Renal cortex interstitium (tissue), 11 donors: ENCODE results near the gene CYP27A1. TPM values are rescaled to one million over a fixed set of nuclear protein-coding genes. Genes with fewer than 3 reads are reported as not detected.
A peak's percentile ranks its signal among the peaks of the same experiment; 100 is the strongest.
"Not testable (repeated sequence)": the region's sequence is repeated elsewhere in the genome, so short reads cannot be mapped to it uniquely, and the experiment has no call there.

Source experiments
- DNase-seq, 11 donors: peaks; one replicate each; pipeline ENCODE4 v3.0.0-alpha.2; 2013; ENCODE audit warnings: low read depth in 9 of 11, low spot score in 4 of 11; ENCODE audit errors: extremely low read depth in 1 of 11
- polyA plus RNA-seq, 3 donors: library from polyadenylated mRNA; unstranded; fragments of 120-200 nt; gene quantifications; one replicate each; pipeline ENCODE4 v1.2.1, GENCODE V29; 2013; ENCODE audit not compliant: insufficient read length in 3 of 3

CYP27A1 gene
- polyA plus RNA-seq, 3 donors: 42.8 to 61.9 (median 49.1) TPM

DNA sequence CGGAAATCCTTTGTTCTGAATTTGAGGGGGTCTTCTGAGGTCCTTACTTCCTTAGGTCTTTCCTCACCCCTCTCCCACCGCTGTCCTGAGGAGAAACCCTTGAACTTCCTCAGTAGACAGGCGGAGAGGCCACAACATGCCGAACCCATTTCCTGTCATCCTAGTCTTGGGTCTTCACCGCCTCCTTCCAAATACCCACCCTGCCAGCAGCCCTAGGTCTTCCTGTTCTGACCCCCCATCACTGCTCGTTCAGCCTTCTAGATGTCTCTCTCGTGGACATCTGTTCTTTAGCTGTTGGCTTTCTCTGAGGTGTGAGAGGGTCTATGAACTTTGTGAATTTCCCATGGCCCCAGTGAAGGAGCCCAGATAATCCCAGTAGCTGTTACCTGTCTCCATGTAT lies 27.2 kb upstream of the CYP27A1 start:
- DNase-seq: no peak

- no peak for DNase-seq
Observed at GRCh38 chr2:218755198-218755566, 26.8 kb upstream of the CYP27A1 start.

GRCh38 chr2:218755567-218756404 lies 26.2 kb upstream of the CYP27A1 start:
- no peak for DNase-seq

DNA sequence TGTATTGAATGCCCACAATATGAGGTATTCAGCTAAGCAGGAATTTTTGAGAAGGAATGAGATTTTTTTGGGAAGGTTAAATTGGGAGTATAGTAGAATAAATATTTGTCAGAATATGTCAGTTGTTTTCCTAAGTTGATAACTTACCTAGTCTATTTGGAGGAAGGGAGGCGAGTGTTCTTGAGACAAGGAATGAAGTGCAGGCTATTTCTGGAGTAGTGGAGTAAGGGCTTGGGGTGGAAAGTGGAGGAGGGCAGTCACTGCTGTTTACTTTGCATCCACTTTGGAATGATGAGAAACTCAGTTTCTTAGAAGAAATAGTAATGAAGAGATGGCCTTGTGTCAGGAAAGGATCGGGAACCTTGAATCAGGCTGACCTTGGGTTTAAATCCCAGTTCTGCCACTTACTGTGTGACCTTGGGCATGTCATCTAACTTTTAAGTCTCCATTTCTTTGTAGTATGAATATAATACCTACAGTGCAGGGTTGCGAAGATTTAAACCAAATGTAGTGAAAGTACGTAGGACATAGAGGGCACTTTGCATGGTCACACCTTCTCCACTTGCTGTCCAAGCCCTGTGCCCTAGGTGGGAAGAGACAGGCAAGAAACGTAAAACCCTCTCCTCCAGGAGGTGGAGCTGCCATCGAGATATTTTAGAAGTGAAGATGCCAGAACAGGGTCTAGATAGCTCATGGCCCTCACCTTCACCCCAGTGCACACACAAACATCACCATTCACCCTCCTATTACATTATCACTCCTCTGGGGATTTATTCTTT lies 25.2 kb upstream of the CYP27A1 start:
- no peak for DNase-seq

GRCh38 chr2:218761795-218762194 lies 20.2 kb upstream of the CYP27A1 start:
- DNase-seq: no peak

DNA sequence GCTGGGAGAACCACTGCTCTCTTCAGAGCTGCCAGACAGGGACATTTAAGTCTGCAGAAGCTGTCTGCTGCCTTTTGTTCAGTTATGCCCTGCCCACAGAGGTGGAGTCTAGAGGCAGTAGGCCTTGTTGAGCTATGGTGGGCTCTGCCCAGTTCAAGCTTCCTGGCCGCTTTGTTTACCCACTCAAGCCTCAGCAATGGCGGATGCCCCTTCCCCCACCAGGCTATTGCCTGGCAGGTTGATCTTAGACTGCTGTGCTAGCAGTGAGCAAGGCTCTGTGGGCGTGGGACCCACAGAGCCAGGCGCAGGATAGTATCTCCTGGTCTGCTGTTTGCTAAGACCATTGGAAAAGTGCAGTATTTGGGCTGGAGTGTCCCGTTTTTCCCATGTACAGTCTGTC lies 9.2 kb upstream of the CYP27A1 start:
- not testable (repeated sequence) for DNase-seq

DNA sequence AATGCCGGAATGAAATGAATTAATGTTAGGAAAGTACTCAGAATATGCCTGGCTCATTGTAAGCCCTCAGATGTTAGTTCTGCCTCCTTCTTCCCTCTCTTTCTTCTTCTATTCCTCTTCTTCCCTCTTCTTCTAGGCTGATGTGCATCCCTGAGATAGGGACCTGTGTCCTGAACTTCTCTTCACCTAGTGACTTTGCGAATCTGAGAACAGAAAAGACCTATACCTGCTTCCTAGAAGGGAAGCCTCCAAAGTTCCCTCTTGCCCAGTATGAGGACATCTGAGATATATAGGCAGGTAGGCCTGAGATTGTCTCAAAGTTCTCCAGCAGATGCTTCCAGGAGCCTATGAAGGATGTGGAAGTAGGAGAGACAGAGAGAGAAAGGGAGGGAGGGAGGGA lies 8.1 kb upstream of the CYP27A1 start:
- DNase-seq: no peak

- DNase-seq: no peak
Observed at GRCh38 chr2:218776488-218776887, 5.5 kb upstream of the CYP27A1 start.

DNA sequence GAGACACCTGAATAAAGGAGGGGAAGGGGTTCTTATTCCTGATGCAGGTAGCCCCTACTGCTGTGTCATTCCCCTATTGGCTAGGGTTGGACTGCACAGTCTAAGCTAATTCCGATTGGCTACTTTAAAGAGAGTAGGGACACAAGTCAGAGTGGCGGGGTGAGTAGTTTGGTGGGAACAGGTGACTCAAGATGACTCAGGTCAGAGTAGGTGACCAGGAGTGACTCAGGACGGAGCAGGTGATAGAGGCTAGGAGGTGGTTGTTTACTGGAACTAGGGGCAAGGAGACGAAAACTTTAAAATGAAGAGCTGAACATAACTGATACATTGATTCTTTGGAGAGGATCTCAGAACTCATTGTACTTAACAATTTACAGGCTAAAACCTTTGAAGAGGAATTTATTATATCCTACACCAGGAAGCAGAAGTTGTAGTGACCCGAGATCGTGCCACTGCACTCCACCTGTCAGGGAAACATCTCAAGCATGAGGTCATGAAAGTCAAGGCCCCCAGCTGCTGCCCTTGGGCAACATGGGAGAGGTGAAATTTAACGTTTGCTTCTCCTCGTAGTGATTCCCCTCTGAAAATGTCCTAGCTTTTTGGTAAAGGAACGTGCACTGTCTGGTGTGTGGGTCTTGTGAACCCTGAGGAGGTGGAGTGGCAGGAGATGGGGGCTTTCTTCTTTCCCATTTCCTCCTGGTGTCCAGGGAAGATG lies 4.5 kb upstream of the CYP27A1 start:
- no peak for DNase-seq

GRCh38 chr2:218780046-218780445 lies 1.9 kb upstream of the CYP27A1 start:
- DNase-seq: no peak

GRCh38 chr2:218780851-218781690 lies 876 bp upstream of the CYP27A1 start:
- DNase-seq: peak in 1 of 11 donors; percentile 9

DNA sequence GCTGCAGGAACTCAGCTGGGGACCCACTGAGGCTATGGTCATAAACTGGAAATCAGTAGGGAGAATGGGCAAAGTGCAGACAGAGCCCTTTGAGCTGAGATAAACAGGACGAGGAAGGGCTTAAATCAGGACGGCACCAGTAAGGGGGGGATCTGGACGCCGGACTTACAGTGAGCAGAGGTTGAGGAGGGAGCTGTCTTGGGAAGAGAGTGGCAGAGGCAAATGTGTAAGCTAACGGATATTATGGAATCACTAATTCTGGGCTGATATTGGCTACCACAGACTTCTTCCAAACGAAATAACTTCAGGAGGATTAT lies 539 bp downstream of the CYP27A1 start:
- no peak for DNase-seq

- no peak for DNase-seq
Observed at GRCh38 chr2:218783688-218784087, 1.7 kb downstream of the CYP27A1 start.

- no peak for DNase-seq
Observed at GRCh38 chr2:218785103-218785502, 3.2 kb downstream of the CYP27A1 start.

DNA sequence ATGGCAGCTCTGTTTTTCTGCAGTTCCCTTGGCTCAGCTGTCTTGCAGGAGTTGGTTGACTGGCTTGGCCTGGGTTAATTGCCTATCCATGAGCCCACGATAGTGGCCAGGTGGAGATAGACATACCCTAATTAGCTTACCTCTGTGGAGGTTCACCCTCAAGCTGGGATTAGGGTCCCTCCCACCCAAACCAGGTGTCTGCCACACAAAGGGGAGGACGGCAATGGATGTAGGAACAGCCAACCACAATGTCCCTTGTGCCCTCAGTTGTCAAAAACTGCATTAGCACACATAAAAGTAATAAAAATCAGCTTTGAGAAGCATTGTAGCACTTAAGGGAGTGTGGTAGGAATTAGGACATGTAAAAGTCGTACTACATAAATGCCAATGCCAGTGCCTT lies 4.2 kb downstream of the CYP27A1 start:
- DNase-seq: no peak

- no peak for DNase-seq
Observed at GRCh38 chr2:218788529-218789255, 6.7 kb downstream of the CYP27A1 start.

DNA sequence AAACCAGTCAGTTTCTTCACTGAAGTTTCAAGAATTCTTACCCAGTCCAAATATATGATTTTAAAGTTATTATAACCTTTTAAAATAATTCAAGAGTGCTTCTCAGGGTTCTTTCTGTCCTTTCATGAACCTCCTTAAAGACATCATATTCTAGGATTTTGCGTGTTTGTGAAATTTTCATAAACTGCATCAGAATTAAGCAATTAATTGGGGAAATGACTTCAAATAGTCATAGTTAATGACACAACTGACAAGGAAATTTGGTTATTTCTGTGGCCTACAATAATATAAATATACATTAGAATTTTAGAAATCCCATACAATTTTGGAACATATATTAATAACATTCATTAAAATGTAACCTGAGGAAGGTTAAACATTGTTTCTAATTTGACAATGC lies 10.5 kb downstream of the CYP27A1 start:
- DNase-seq: no peak

DNA sequence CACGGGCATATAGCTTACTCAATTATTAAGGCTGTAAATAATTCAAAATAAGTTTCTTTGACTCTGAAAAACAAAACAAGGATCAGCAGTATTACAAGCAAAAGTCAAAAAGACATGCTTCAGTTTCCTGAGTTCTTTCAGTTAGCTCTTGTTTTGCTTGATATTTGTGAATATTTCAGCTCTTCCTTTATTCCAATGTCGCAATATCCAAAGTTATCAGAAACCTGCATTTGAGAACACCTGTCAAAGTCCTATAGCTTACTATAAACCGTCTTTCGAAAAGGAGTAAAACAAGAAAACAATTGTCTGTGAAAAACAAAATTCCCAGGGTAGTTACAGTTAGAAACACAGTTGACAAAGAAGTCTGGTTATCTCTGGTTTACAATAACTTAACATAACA lies 14.7 kb downstream of the CYP27A1 start:
- DNase-seq: no peak
